ENCODE measurements around the gene EFHC1. TPM values are rescaled to one million over a fixed set of nuclear protein-coding genes. Genes with fewer than 3 reads are reported as not detected.

The EFHC1 gene
- total and polyA plus RNA-seq, 12 donors: 3.3 to 14.3 (median 5.8) TPM

DNA sequence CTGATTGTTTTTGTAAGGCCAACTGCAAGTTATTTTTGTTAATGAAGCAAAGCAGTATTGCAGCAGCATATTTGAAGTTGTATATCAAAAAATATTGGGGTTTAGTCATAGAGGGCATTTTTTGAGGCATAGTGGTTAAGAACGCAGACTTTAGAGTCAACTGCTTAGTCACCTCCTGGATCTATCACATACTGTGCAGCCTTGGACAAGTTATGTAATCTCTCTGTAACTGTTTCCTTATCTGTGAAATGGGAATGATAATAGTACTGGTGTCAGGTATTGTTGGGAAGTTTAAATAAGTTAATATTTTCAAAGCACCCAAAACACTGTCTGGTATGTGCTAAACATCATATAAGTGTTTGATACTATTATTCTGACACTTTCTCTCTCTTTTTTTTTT is 27.2 kb upstream of the EFHC1 start:
- 90 to 92% methylated on average over 1 of the region's 1 CpG for WGBS, 2 donors
- Histone ChIP-seq H3K4me3 (no peak overlapping the region), H3K27ac (no peak overlapping the region), H3K9me3 (no peaks in the 10 kb centered on the region), H3K27me3 (no peaks in the 10 kb centered on the region), H3K4me1 (peaks cover 3 to 27% (median 17%) of the 10 kb centered on the region in 9 donors), H3K36me3 (no peaks in the 10 kb centered on the region)
- no peak for DNase-seq
- intact Hi-C loops (cut with DNase I): loop anchor here in 2 of 10 donors (10.0 kb wide), 2 partner anchors 98 to 108 kb away; partner anchors contain the start of gene MCM3 (in 1 of the 2)
- no peak for ATAC-seq
- TF ChIP-seq, protein P1, sequence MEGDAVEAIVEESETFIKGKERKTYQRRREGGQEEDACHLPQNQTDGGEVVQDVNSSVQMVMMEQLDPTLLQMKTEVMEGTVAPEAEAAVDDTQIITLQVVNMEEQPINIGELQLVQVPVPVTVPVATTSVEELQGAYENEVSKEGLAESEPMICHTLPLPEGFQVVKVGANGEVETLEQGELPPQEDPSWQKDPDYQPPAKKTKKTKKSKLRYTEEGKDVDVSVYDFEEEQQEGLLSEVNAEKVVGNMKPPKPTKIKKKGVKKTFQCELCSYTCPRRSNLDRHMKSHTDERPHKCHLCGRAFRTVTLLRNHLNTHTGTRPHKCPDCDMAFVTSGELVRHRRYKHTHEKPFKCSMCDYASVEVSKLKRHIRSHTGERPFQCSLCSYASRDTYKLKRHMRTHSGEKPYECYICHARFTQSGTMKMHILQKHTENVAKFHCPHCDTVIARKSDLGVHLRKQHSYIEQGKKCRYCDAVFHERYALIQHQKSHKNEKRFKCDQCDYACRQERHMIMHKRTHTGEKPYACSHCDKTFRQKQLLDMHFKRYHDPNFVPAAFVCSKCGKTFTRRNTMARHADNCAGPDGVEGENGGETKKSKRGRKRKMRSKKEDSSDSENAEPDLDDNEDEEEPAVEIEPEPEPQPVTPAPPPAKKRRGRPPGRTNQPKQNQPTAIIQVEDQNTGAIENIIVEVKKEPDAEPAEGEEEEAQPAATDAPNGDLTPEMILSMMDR (IDR thresholded peaks at IDR 0.05): no peak

DNA sequence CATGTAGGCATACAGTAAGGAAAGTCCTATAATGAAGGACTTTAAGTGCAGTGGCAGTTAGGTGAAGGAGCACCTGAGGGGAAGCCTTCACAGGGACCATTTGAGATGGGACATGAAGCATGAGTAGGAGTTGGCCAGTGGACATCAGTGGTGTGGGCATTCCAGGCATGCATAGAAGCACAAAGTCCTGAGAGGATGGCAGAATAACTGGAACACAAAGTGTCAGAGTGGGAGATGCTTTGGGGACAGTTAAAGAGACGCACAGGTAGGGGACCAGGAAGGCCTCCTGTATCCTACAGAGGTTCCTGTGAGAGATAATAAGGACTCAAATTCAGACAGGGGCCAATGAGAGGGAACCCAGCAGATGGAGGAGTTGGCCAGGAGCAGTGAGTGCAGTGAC is 26.4 kb upstream of the EFHC1 start:
- ATAC-seq: no peak
- no peaks in the 10 kb centered on the region for H3K9me3 ChIP-seq
- H3K27me3 ChIP-seq: no peaks in the 10 kb centered on the region
- DNase-seq: no peak
- no peak overlapping the region for H3K27ac ChIP-seq
- H3K4me1 ChIP-seq: peaks cover 3 to 27% (median 17%) of the 10 kb centered on the region in 9 donors
- no peak overlapping the region for H3K4me3 ChIP-seq
- intact Hi-C loops (cut with DNase I): loop anchor here in 2 of 10 donors (10.0 kb wide), 2 partner anchors 99 to 109 kb away; partner anchors contain the start of gene MCM3 (in 1 of the 2)
- TF ChIP-seq, protein P1 (IDR thresholded peaks at IDR 0.05): no peak
- WGBS, 2 donors: 100% methylated on average over 1 of the region's 1 CpG
- no peaks in the 10 kb centered on the region for H3K36me3 ChIP-seq

DNA sequence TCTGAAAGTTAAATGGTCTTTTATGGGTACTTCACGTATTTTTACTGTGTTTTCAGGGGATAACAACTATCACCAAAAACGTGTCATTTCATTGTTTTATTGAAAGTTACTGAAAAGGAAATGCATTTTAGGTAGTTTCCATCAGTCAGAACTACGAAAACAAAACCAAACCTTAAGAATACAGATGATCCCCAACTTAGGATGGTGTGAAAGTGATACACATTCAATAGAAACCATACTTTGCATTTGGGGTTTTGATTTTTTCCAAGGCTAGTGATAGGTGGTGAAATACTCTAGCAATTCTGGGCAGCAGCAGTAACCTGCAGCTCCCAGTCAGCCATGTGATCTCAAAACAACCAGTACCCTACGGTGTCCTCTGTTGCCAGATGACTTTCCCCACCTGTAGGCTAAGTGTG is 25.9 kb upstream of the EFHC1 start:
- TF ChIP-seq, protein P1 (IDR thresholded peaks at IDR 0.05): no peak
- WGBS, 2 donors: 85 to 89% methylated on average over 4 of the region's 4 CpGs
- DNase-seq: no peak
- H3K36me3 ChIP-seq: no peaks in the 10 kb centered on the region
- intact Hi-C loops (cut with DNase I): loop anchor here in 2 of 10 donors (10.0 kb wide), 2 partner anchors 99 to 109 kb away; partner anchors contain the start of gene MCM3 (in 1 of the 2)
- no peaks in the 10 kb centered on the region for H3K9me3 ChIP-seq
- H3K27me3 ChIP-seq: no peaks in the 10 kb centered on the region
- H3K27ac ChIP-seq: no peak overlapping the region
- no peak overlapping the region for H3K4me3 ChIP-seq
- ATAC-seq: no peak
- H3K4me1 ChIP-seq: peaks cover 2 to 23% (median 15%) of the 10 kb centered on the region in 9 donors

DNA sequence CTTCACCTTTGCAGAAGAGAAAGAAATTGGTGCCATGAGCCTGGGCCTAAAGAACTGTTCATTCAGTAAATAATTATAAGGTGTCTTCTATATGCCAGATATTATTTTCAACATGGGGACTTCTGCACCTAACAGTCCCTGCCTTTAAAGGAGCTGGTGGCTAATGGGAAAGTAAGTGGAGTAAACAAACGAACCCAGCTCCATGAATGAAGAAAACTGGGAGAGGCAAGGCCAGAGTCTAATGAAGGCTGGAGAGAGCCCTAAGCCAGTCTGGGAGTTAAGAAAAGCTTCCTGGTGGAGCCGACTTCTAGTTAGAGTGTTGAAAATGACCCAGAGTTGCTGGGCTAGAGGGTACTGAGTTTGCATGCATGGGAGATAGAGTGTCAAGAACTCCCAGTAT is 24.2 kb upstream of the EFHC1 start:
- Histone ChIP-seq H3K27me3 (no peaks in the 10 kb centered on the region), H3K9me3 (no peaks in the 10 kb centered on the region), H3K4me3 (no peak overlapping the region), H3K36me3 (no peaks in the 10 kb centered on the region), H3K27ac (no peak overlapping the region), H3K4me1 (peaks cover 0 to 15% (median 0%) of the 10 kb centered on the region in 9 donors)
- TF ChIP-seq, protein P1 (IDR thresholded peaks at IDR 0.05): no peak
- intact Hi-C loops (cut with DNase I): loop anchor here in 5 of 10 donors (5.0 to 10.0 kb wide), 4 partner anchors 34 to 111 kb away; partner anchors contain the start of genes MCM3 (in 1 of the 5) and PAQR8 (in 1 of the 5)
- WGBS, 2 donors: 86 to 94% methylated on average over 2 of the region's 2 CpGs
- no peak for ATAC-seq
- DNase-seq: no peak
